H1 (cell line): Measurements from ENCODE around the gene ZKSCAN1. TPM values are rescaled to one million over a fixed set of nuclear protein-coding genes. Genes with fewer than 3 reads are reported as not detected.

Experiments used
- CTCF ChIA-PET: fragments of 300-600 bp; sonication (Branson Sonifier 250); formaldehyde crosslinking; loops from one replicate; lab custom pipeline; 2021; ENCODE audit not compliant: partially characterized antibody; lab: Charles Lee
- POLR2A ChIA-PET: fragments of 300-600 bp; sonication (Branson Sonifier 250); formaldehyde crosslinking; loops from one replicate; lab custom pipeline; 2021; ENCODE audit warnings: inconsistent platforms; ENCODE audit not compliant: partially characterized antibody; lab: Charles Lee
- DNase-seq, 2 experiments: peaks; one replicate each; pipeline versions ENCODE4 v3.0.0 to v3.0.0-alpha.2; 2010 to 2022; ENCODE audit warnings: low spot score in 2 of 2, low read depth in 1 of 2, mixed read lengths in 1 of 2
- FAIRE-seq: peaks from 2 replicates; lab custom pipeline; 2011; peaks lifted over from hg19 to GRCh38; lab: Jason Lieb, UNC
- H2AFZ ChIP-seq: 2 replicates; pipeline ENCODE4 v1.8.1; 2012; ENCODE audit warnings: low read length, inconsistent platforms
- H2AK5ac ChIP-seq: 2 replicates; pipeline ENCODE4 v1.6.1; 2013; ENCODE audit warnings: low read depth, low read length
- H2BK120ac ChIP-seq: replicated peaks from 2 replicates; pipeline ENCODE3; 2013; ENCODE audit warnings: low read depth, low read length, inconsistent platforms
- H2BK12ac ChIP-seq: 2 replicates; pipeline ENCODE4 v1.6.1; 2013; ENCODE audit warnings: low read depth, low read length
- H2BK15ac ChIP-seq: 2 replicates; pipeline ENCODE4 v1.6.1; 2013; ENCODE audit warnings: low read length
- H2BK20ac ChIP-seq: 2 replicates; pipeline ENCODE4 v1.6.1; 2013; ENCODE audit warnings: low read length
- H2BK5ac ChIP-seq: 2 replicates; pipeline ENCODE4 v1.6.1; 2013; ENCODE audit warnings: low read depth, low read length
- H3K14ac ChIP-seq: 2 replicates; pipeline ENCODE4 v1.6.1; 2013; ENCODE audit warnings: inconsistent platforms; ENCODE audit not compliant: insufficient read length
- H3K18ac ChIP-seq: 2 replicates; pipeline ENCODE4 v1.6.1; 2013; ENCODE audit warnings: low read length; ENCODE audit errors: extremely low read depth
- H3K23ac ChIP-seq: 2 replicates; pipeline ENCODE4 v1.6.1; 2013; ENCODE audit warnings: inconsistent platforms; ENCODE audit not compliant: insufficient read length
- H3K23me2 ChIP-seq: 2 replicates; pipeline ENCODE4 v1.6.1; 2013; ENCODE audit warnings: low read depth, low read length
- H3K27ac ChIP-seq: 2 replicates; pipeline ENCODE4 v1.6.1; 2011; ENCODE audit warnings: low read depth, low read length, inconsistent platforms
- H3K27me3 ChIP-seq, 4 experiments: replicated peaks in 1 of 4; 1 replicate in 1 of 4; 2 replicates in 3 of 4; pipeline versions ENCODE4 v1.6.1 to v1.8.1; 2011 to 2013; ENCODE audit warnings: low read length in 3 of 4, mild to moderate bottlenecking in 3 of 4, inconsistent platforms in 2 of 4, mixed read lengths in 2 of 4, moderate library complexity in 1 of 4; ENCODE audit not compliant: control insufficient read depth in 3 of 4, insufficient read depth in 3 of 4; ENCODE audit errors: extremely low read depth in 1 of 4
- H3K36me3 ChIP-seq, 4 experiments: 2 replicates each; pipeline versions ENCODE4 v1.6.1 to v1.8.1; 2011 to 2013; ENCODE audit warnings: mild to moderate bottlenecking in 4 of 4, low read length in 3 of 4, moderate library complexity in 2 of 4, control low read depth in 1 of 4, inconsistent platforms in 1 of 4; ENCODE audit not compliant: insufficient read depth in 4 of 4, control insufficient read depth in 2 of 4
- H3K4ac ChIP-seq: replicated peaks from 2 replicates; pipeline ENCODE3; 2013; ENCODE audit warnings: low read length, low read depth, mixed read lengths, inconsistent platforms; ENCODE audit not compliant: insufficient read length
- H3K4me1 ChIP-seq, 4 experiments: replicated peaks in 1 of 4; 1 replicate in 1 of 4; 2 replicates in 3 of 4; pipeline versions ENCODE4 v1.6.1 to v1.8.1; 2011 to 2013; ENCODE audit warnings: low read length in 3 of 4, inconsistent platforms in 2 of 4, mixed read lengths in 1 of 4; ENCODE audit not compliant: insufficient read depth in 4 of 4, control insufficient read depth in 3 of 4
- H3K4me2 ChIP-seq, 2 experiments: 2 replicates each; pipeline versions ENCODE4 v1.6.1 to v1.8.1; 2011 to 2013; ENCODE audit warnings: low read depth in 2 of 2, low read length in 2 of 2, control low read depth in 1 of 2, inconsistent platforms in 1 of 2, mild to moderate bottlenecking in 1 of 2; ENCODE audit not compliant: insufficient read depth in 1 of 2
- H3K4me3 ChIP-seq, 4 experiments: fragments of 200-600, 300-600 bp in 1 of 4; sonication (generic), shearing (Covaris generic), sonication (Bioruptor Twin) in 1 of 4; 2 replicates each; pipeline versions ENCODE4 v1.5.1 to v1.8.1; 2011 to 2016; ENCODE audit warnings: low read length in 4 of 4, low read depth in 3 of 4, control low read depth in 2 of 4, inconsistent platforms in 2 of 4, mild to moderate bottlenecking in 2 of 4, mixed read lengths in 1 of 4, moderate library complexity in 1 of 4; ENCODE audit not compliant: insufficient read depth in 2 of 4; ENCODE audit errors: extremely low read depth in 1 of 4
- H3K56ac ChIP-seq: replicated peaks from 2 replicates; pipeline ENCODE3; 2013; ENCODE audit warnings: low read depth, mild to moderate bottlenecking, mixed read lengths, low read length, inconsistent platforms; ENCODE audit not compliant: insufficient read length
- H3K79me1 ChIP-seq: 2 replicates; pipeline ENCODE4 v1.6.1; 2013; ENCODE audit warnings: low read depth, low read length, control low read depth
- H3K79me2 ChIP-seq, 2 experiments: 2 replicates each; pipeline versions ENCODE4 v1.6.1 to v1.8.1; 2012 to 2013; ENCODE audit warnings: low read length in 2 of 2, mild to moderate bottlenecking in 2 of 2, inconsistent platforms in 1 of 2; ENCODE audit not compliant: insufficient read depth in 2 of 2, control insufficient read depth in 1 of 2
- H3K9ac ChIP-seq, 4 experiments: replicated peaks in 1 of 4; 1 replicate in 1 of 4; 2 replicates in 3 of 4; pipeline versions ENCODE4 v1.6.1 to v1.8.1; 2011 to 2013; ENCODE audit warnings: low read depth in 3 of 4, low read length in 3 of 4, control low read depth in 2 of 4, mild to moderate bottlenecking in 2 of 4, moderate library complexity in 2 of 4, inconsistent platforms in 1 of 4; ENCODE audit errors: extremely low read depth in 1 of 4
- H3K9me3 ChIP-seq, 2 experiments: 2 replicates each; pipeline versions ENCODE4 v1.6.1 to v1.8.1; 2012 to 2013; ENCODE audit warnings: mild to moderate bottlenecking in 2 of 2, moderate library complexity in 2 of 2, control low read depth in 1 of 2, inconsistent platforms in 1 of 2, low read depth in 1 of 2, low read length in 1 of 2, mixed read lengths in 1 of 2; ENCODE audit not compliant: insufficient read depth in 2 of 2
- H4K20me1 ChIP-seq, 2 experiments: replicated peaks in 1 of 2; 2 replicates each; pipeline versions ENCODE3 to v1.8.1; 2011 to 2013; ENCODE audit warnings: inconsistent platforms in 2 of 2, low read length in 2 of 2, mild to moderate bottlenecking in 1 of 2; ENCODE audit not compliant: insufficient read depth in 2 of 2, control insufficient read depth in 1 of 2
- H4K5ac ChIP-seq: 2 replicates; pipeline ENCODE4 v1.6.1; 2013; ENCODE audit warnings: low read length, low read depth, mixed read lengths, inconsistent platforms; ENCODE audit not compliant: insufficient read length
- H4K8ac ChIP-seq: 2 replicates; pipeline ENCODE4 v1.8.0; 2013; ENCODE audit warnings: mild to moderate bottlenecking, moderate library complexity, low read length, inconsistent platforms; ENCODE audit not compliant: insufficient read depth; ENCODE audit errors: extremely low read depth
- H4K91ac ChIP-seq: replicated peaks from 2 replicates; pipeline ENCODE3; 2013; ENCODE audit warnings: low read length, mixed read lengths, inconsistent platforms; ENCODE audit not compliant: insufficient read length
- ATF2 ChIP-seq: IDR thresholded peaks from 2 replicates; pipeline ENCODE4 v1.6.1; 2012; ENCODE audit warnings: low read length, inconsistent platforms
- CHD1 ChIP-seq: IDR thresholded peaks from 2 replicates; pipeline ENCODE4 v1.6.1; 2012; ENCODE audit warnings: low read depth, low read length, improper control_type of control experiment
- CHD2 ChIP-seq: IDR thresholded peaks from 2 replicates; pipeline ENCODE4 v1.6.1; 2012; ENCODE audit warnings: low read length, improper control_type of control experiment
- MAFK ChIP-seq: IDR thresholded peaks from 2 replicates; pipeline ENCODE4 v1.6.1; 2012; ENCODE audit warnings: low read depth, mild to moderate bottlenecking, improper control_type of control experiment, low read length
- RAD21 ChIP-seq, 2 experiments: IDR thresholded peaks in 1 of 2; conservative IDR thresholded peaks in 1 of 2; 2 replicates each; pipeline ENCODE4 v1.6.1; 2011; ENCODE audit warnings: low read depth in 2 of 2, low read length in 2 of 2, improper control_type of control experiment in 1 of 2, inconsistent platforms in 1 of 2, mild to moderate bottlenecking in 1 of 2, moderate library complexity in 1 of 2
- RBBP5 ChIP-seq: IDR thresholded peaks from 2 replicates; pipeline ENCODE4 v1.7.1; 2012; ENCODE audit warnings: low read depth, mild to moderate bottlenecking, inconsistent platforms, low read length, moderate library complexity, borderline replicate concordance
- RXRA ChIP-seq: IDR thresholded peaks from 2 replicates; pipeline ENCODE4 v1.6.1; 2011; ENCODE audit warnings: low read depth, mild to moderate bottlenecking, low read length, moderate library complexity; ENCODE audit not compliant: insufficient read depth
- TAF1 ChIP-seq: IDR thresholded peaks from 2 replicates; pipeline ENCODE4 v1.6.1; 2011; ENCODE audit warnings: mild to moderate bottlenecking, low read depth, low read length
- USF2 ChIP-seq: IDR thresholded peaks from 2 replicates; pipeline ENCODE4 v1.6.1; 2011; ENCODE audit warnings: low read length, improper control_type of control experiment
- ZNF274 ChIP-seq: IDR thresholded peaks from 2 replicates; pipeline ENCODE4 v1.7.0; 2012; ENCODE audit warnings: low read length, borderline replicate concordance; ENCODE audit errors: extremely low read depth
- WGBS, 2 experiments: shearing (Covaris generic) in 1 of 2; methylation state at CpG; one replicate each; pipeline versions ENCODE4 v1.1.6 to v1.1.7; 2013 to 2015; ENCODE audit warnings: low lambda C conversion rate in 2 of 2, mixed read lengths in 2 of 2, inconsistent platforms in 1 of 2, low coverage in 1 of 2, missing lambda C conversion rate in 1 of 2; ENCODE audit not compliant: insufficient replicate concordance in 2 of 2, insufficient coverage in 1 of 2, insufficient read length in 1 of 2; ENCODE audit errors: extremely low coverage in 1 of 2, missing lambda C conversion rate in 1 of 2; 5-methylcytosine and 5-hydroxymethylcytosine counted together
- polyA plus RNA-seq, 7 experiments: library from polyadenylated mRNA; depleted of rRNA in 3 of 7; stranded (reverse) in 5 of 7; unstranded in 2 of 7; fragments of >200 nt in 5 of 7; fragments of 200-250 nt in 2 of 7; gene quantifications; 1 replicate in 5 of 7; 2 replicates in 1 of 7; 4 replicates in 1 of 7; pipeline versions ENCODE4 v1.2.1 to v1.2.3, GENCODE V29; 2011 to 2013; ENCODE audit warnings: missing spikeins in 2 of 7, mixed read lengths in 2 of 7
- total RNA-seq: library from RNA; stranded (reverse); fragmentation: NEBNext Ultra II Directional; extraction: Animal tissue kit (Norgen Biotek cat#: 25700); gene quantifications from 2 replicates; pipeline ENCODE4 v1.2.1, GENCODE V29; 2021

The ZKSCAN1 gene
- total and polyA plus RNA-seq, 2 of the 8 experiments (the other 6 are each of a cell fraction or from before 2014, with no cell fraction given) = 8.2 to 40.6 TPM

GRCh38 chr7:100033526-100033925 is 18.1 kb downstream of the ZKSCAN1 start:
- POLR2A ChIA-PET = interaction anchor here (0.6 to 1.5 kb wide), 4 partner anchors 13 to 236 kb away, joined by 3 to 6 read pairs (median 3); no protein-coding TSS in a partner anchor
- no peak for TF ChIP-seq CHD2
- no peak for TF ChIP-seq TAF1
- no peak for TF ChIP-seq ATF2
- TF ChIP-seq RXRA = no peak
- TF ChIP-seq ZNF274 = no peak
- no peak for TF ChIP-seq CHD1
- no peak for TF ChIP-seq MAFK
- no peak for TF ChIP-seq USF2
- TF ChIP-seq RAD21 (IDR thresholded peaks at IDR 0.05 in 1 of 2, conservative IDR thresholded peaks at IDR 0.05 in 1 of 2; ENCODE audit: low read depth in 2 of 2, low read length in 2 of 2) = no peak
- no peak for TF ChIP-seq RBBP5

More at GRCh38 chr7:100033526-100033925, 18.1 kb downstream of the ZKSCAN1 start:
- 94% methylated on average over 6 of the region's 6 CpGs; no CpG with 5 or more reads in 1 of the 2 experiments for WGBS, 2 experiments
- no peak overlapping the region for H2AK5ac ChIP-seq
- H3K27me3 ChIP-seq = no peaks in the 10 kb centered on the region
- H2BK12ac ChIP-seq = no peak overlapping the region
- H3K9ac ChIP-seq = no peak overlapping the region
- H3K4me2 ChIP-seq = no peak overlapping the region
- no peak overlapping the region for H3K23ac ChIP-seq
- no peak overlapping the region for H2BK120ac ChIP-seq
- H3K36me3 ChIP-seq = peaks cover 23 to 61% (median 45%) of the 10 kb centered on the region in 4 experiments; a peak in 7 of 8 replicates
- no peaks in the 10 kb centered on the region; a peak in 1 of 4 replicates for H3K9me3 ChIP-seq
- CTCF ChIA-PET = interaction anchor here (0.6 to 1.0 kb wide), 3 partner anchors 14 to 39 kb away, joined by 3 to 4 read pairs (median 3); no protein-coding TSS in a partner anchor
- H2BK20ac ChIP-seq = no peak overlapping the region
- no peak overlapping the region for H2BK5ac ChIP-seq
- H4K91ac ChIP-seq = no peak overlapping the region
- no peak overlapping the region for H3K56ac ChIP-seq
- no peak overlapping the region for H2AFZ ChIP-seq
- H3K18ac ChIP-seq = no peak overlapping the region
- no peak overlapping the region for H3K27ac ChIP-seq
- FAIRE-seq = no peak
- no peak overlapping the region for H4K8ac ChIP-seq
- H4K20me1 ChIP-seq = peaks cover 0 to 3% of the 10 kb centered on the region in 2 experiments
- no peaks in the 10 kb centered on the region for H3K23me2 ChIP-seq
- no peak for DNase-seq
- H3K79me2 ChIP-seq = no peaks in the 10 kb centered on the region
- no peak overlapping the region for H3K4ac ChIP-seq
- no peaks in the 10 kb centered on the region for H3K4me1 ChIP-seq
- H2BK15ac ChIP-seq = no peak overlapping the region
- H3K4me3 ChIP-seq = no peak overlapping the region
- H3K14ac ChIP-seq = no peak overlapping the region
- H3K79me1 ChIP-seq = no peaks in the 10 kb centered on the region
- no peak overlapping the region for H4K5ac ChIP-seq
